ENCODE results near the gene CLMN. TPM values are rescaled to one million over a fixed set of nuclear protein-coding genes. Genes with fewer than 3 reads are reported as not detected.

CLMN gene
- total RNA-seq, 1 donor from 2014 or later, result 6.0 TPM

DNA sequence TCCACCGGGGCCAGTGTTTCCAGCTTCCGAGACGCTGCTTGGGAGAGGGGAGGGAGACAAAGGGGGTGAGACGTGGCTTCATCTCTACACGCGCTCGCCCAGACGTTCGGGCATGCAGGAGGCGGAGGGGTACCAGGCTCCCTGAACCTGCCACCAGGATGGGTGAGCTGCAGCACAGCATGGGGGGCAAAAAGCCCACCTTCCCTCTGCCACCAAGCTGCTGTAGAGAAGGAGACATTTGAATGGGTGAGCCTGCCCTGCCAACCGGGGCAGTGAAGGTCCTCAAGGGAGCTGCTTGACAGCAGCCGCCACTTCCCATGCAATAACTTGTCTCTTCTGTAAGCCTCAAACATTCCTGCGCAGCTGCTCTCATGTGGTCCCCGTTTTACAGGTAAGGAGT is 83.9 kb downstream of the CLMN start:
- DNase-seq (ENCODE audit: low spot score), result no peak
- intact Hi-C loops (cut with DNase I), result no loop called here

- DNase-seq (ENCODE audit: low spot score), result no peak
- intact Hi-C loops (cut with DNase I), result no loop called here
These were observed 84.4 kb downstream of the CLMN start for GRCh38 chr14:95235351-95235750.

DNA sequence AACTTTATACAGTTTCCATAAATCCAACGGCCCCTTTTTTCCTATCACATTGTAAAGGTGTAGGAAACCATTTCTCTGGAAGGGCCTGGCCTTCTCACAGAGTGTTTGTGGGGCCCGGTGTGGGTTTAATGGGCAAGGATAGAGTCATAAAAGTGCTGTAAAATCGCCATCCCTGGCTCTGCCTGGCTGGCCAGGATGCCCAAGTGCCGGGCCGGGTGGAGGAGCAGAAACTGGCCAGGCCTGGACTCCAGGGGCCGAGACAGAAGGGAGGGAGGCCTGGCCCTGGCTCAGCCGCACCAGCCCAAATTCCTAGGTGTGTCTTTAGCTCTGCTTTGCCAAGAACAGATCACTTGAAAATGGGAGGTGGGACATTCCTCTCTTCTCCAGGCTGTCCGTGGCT is 85.3 kb downstream of the CLMN start:
- DNase-seq (ENCODE audit: low spot score), result no peak
- intact Hi-C loops (cut with DNase I), result no loop called here

DNA sequence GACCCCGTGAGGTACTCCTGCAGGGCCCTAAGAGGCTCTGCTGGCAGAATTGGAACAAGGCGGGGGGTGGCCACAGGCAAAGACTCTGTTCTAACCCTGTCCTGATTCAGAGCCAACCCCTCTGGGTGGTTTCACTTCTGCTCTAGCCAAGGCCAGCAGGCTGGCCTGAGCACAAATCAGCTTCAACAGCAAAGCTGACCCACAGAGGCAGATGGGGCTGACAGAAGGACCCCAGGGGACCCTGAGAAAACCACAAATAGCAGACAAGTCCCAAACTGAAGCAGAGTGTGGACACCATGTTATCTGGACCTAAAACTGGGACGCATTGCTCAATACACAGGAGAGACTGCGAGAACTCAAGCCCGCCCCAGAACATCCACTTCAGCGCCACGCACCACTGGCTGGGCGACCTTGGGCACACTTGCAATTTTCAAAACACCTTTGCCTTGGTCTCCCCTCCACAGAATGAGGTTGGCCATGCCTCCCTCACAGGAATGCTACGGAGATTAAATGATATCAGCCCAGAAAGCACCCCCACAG is 85.9 kb downstream of the CLMN start:
- intact Hi-C loops (cut with DNase I), result no loop called here
- no peak for DNase-seq (ENCODE audit: low spot score)

DNA sequence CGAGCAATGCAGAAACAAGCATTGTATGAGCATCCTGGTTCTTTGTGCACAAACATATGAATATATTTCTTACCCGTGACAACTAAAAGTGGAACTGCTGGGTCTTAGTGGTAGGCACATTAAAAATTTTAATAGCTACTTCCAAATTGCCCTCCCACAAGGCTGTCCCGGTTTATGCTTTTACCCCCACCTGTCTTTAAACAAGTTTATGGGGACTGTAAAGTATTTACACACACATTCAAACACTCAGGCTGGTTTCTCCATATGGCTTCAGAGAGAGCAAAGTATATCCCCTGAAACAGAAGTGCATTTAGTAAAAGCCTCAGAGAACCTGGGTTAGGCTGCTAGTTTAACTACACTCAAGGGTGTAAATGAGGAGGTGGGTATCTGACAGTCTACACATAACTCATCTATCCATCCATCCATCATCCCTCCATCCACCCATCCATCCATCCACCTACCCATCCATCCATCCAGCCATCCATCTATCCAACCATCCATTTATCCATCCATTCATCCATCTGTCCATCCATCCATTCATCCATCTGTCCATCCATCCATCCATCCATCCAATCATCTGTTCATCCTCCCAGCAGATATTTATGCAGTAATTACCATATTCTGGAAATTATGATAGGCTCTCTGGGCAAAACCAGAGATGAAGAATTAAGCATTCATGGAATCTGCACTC is 86.7 kb downstream of the CLMN start:
- intact Hi-C loops (cut with DNase I), result no loop called here
- DNase-seq (ENCODE audit: low spot score), result no peak

GRCh38 chr14:95231966-95232633 is 87.6 kb downstream of the CLMN start:
- intact Hi-C loops (cut with DNase I), result no loop called here
- no peak for DNase-seq (ENCODE audit: low spot score)

DNA sequence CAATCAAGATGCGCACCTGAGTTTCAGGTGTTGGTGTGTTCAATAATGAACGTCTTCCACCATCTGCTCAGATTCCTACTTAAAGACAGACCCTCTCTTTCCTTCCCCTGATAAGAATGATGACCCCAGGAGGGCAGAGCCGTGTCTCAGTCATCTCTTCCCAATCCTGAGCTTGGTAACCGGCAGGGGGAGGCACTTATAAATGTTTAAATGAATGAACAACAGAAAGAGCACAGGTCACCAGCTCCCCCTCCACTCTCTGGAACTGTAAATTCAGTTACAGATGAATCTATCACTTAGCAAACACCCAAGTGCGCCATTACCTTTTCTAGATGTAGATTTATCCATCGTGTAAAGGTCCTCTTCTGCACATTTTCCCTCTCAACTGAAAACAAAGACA is 90.0 kb downstream of the CLMN start:
- intact Hi-C loops (cut with DNase I), result no loop called here
- no peak for DNase-seq (ENCODE audit: low spot score)

DNA sequence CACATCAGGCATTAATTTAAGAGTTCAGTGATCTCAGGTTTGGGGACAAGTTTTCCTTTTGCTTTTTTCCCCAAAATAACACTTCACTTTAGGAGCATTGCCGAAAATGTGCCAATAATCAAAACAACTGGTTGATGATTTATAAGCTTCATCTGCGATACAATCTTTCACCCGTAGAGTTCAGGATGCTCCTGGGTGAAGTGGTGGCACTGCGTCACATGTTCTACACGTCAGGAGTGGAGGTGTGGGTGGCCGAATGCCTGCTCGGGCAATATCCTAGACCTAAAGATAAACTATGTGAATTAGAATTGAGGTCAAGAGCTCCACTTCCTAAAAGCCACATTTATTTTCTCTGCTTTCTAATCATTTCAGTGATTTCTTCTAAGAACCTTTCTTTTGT is 91.5 kb downstream of the CLMN start:
- intact Hi-C loops (cut with DNase I), result no loop called here
- DNase-seq (ENCODE audit: low spot score), result no peak

DNA sequence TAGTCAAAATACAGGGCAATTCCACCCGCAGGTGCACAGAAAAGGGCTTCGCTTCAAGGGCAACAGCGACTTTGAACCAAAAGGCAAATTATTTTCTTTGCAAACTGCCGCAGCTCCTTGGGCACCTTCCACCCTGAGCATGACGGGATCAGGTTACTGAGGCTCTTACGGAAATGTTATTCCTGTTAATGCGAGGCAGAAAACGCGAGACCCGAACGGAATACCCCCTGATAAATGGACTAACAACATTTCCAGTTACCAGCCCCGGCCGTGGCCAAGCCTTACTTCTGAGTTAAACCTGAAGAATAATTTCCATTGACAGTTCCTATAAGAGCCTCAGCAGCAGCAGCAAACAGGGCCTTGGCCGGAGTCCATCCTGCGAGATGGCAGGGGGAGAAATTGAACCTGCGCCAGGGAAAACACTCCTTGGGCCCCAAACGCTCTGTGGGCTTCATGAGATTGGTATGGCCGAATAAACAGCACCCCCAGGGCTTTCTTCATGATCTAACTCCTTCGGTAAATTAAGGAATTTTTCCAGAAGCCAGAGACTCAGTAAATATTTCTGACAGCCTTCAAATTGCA is 92.3 kb downstream of the CLMN start:
- intact Hi-C loops (cut with DNase I), result no loop called here
- DNase-seq (ENCODE audit: low spot score), result no peak

DNA sequence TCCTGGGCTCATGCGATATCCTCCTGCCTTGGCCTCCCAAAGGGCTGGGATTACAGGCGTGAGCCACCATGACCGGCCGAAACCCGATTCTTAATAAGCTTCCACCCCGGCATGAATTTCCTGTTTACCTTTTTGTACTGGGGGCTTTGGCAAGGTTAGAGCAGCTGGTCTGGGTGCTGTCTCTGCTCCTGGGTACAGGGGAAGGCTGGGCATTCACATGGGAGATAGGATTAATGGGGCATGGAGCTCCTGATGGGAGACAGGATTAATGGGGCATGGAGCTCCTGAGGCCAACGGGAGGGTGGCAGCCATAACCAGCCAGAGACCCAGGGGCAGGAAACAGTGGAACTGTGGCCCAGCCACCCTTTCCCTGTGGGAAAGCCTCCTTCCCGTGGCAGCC is 92.9 kb downstream of the CLMN start:
- intact Hi-C loops (cut with DNase I), result no loop called here

GRCh38 chr14:95225251-95225887 is 94.3 kb downstream of the CLMN start:
- DNase-seq (ENCODE audit: low spot score), result no peak
- intact Hi-C loops (cut with DNase I), result no loop called here

More for the DNA sequence above, 92.9 kb downstream of the CLMN start:
- DNase-seq (ENCODE audit: low spot score), result no peak

DNA sequence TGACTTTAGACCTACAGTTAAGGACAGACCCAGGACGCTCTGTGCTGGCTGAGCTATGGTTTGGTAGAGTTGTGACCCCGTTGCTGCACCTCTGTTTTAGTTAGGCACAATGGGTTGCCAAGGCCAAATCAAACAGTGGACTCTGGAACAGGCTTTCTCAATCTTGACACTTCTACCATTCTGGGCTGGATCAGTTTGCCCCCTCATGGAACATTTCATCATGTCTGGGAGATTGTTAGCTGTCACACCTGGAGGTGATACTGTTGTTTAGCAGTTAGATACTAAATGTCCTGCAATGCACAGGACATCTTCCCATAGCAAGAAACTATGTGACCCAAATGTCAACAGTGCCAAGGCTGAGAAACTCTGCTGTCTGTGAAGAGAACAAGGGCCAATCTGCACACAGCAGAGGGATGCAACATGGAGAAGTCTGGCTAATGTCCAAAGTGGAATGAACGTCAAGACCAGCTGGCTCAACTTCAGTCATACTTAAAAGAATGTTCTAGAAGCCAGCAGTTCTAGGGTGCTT is 96.8 kb downstream of the CLMN start:
- intact Hi-C loops (cut with DNase I), result no loop called here
- DNase-seq (ENCODE audit: low spot score), result no peak

GRCh38 chr14:95222151-95222631 is 97.5 kb downstream of the CLMN start:
- DNase-seq (ENCODE audit: low spot score), result no peak
- intact Hi-C loops (cut with DNase I), result no loop called here

DNA sequence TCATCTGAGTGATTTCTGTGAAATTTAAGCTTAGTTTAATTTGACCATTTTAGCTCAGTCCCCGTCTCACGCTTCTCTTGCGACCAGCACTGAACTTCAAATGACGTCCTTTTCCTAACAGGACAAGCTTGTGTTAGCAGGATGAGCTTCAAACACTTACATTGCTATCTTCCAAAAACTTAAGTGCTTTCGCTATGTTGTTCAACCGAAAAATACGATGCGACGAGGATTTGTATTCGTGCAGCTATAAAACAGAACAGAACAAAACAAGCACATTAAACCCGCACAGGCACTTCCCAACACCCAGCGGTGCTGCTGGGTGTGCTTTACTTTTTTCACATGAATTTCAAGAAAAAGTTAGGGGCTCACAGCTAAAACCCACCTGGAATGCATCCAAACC is 98.2 kb downstream of the CLMN start:
- no peak for DNase-seq (ENCODE audit: low spot score)
- intact Hi-C loops (cut with DNase I), result no loop called here

DNA sequence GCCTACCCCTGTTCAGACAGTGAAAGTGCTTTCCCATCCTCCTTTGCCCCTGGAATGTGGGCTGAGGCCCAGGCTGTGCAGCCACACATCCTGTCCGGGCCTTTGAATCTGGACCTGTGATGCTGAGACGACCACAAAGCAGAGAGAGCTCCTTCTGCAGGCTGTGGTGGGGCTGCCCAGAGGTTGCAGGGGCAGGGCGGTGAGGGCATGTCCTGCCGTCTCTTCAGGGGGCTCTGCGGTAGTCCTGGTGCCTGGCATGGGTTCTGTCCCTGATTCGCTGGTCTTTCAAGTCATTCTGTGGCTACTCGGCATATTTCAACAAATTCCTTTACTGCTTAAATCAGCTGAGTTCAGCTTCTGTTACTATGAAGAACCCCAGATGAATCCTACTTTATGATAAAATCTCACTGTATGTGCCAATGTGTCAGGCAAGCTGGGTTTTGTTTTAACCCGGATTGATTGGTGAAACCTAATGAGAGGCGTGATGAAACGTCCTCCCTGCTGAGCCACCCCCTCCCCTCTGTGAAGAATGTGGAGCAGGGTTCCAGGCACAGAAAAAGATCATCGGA is 99.0 kb downstream of the CLMN start:
- intact Hi-C loops (cut with DNase I), result no loop called here
- DNase-seq (ENCODE audit: low spot score), result no peak

- intact Hi-C loops (cut with DNase I), result no loop called here
- no peak for DNase-seq (ENCODE audit: low spot score)
These were observed 101.1 kb downstream of the CLMN start for GRCh38 chr14:95218472-95219193.

DNA sequence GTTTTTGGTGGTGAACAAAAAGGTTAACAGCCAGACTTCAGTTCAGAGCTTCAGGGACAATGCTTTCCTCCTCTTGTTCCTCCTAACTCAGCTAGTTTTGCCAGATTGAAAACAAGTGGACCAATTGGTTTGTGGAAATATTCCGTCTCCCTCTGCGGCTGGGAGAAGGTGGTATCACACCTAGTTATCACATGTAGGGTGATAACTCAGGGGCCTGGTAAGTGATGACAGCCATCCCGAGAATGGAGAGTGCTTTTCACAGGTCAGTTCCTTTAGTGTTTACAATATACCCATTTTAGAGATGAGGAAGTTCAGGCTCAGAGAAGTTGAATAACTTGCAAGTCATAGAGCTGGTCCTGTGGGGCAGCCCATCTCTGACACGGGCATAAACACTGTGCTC is 101.7 kb downstream of the CLMN start:
- no peak for DNase-seq (ENCODE audit: low spot score)
- intact Hi-C loops (cut with DNase I), result no loop called here

DNA sequence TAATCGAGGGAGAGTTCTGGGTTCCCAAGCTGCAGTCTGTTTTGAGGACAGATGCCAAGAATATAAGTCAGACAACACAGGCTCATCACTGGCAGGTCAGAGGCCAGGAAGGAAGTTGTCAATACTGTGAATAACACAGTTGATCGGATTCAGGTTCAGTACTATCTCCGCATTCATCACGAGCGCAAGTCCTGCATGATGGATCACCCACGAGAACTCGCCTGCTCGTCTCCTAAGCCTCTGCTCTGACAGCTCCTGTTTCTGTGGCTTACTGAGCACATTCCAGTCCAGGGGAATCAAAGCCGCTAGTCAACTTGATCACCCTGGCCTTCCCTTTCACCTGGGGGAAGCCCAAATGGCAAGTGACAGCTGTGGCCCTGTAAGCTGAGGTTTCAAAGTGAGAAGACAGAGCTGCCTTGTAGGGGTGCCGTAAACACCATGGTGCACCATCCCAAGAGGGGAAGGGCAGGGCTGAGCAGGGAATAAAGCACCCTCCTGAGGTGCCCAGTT is 102.3 kb downstream of the CLMN start:
- intact Hi-C loops (cut with DNase I), result no loop called here

GRCh38 chr14:95216008-95216407 is 103.7 kb downstream of the CLMN start:
- DNase-seq (ENCODE audit: low spot score), result no peak
- intact Hi-C loops (cut with DNase I), result no loop called here

More for the DNA sequence above, 102.3 kb downstream of the CLMN start:
- no peak for DNase-seq (ENCODE audit: low spot score)
